ENCODE results near the gene ABCG8.

Gene ABCG8

GRCh38 chr2:43927442-43927841 lies 88.7 kb downstream of the ABCG8 start:
- DNase-seq, result peak in 1 of 2 donors; percentile 4

GRCh38 chr2:43931293-43931692 lies 92.5 kb downstream of the ABCG8 start:
- DNase-seq, result no peak

All from CD4-positive, alpha-beta T cell treated with Interleukin-4 for 1 hour (primary cell).